Eye (tissue), 1 donor: Measurements from ENCODE around the gene DERL3.
"Not testable (repeated sequence)": the region's sequence is repeated elsewhere in the genome, so short reads cannot be mapped to it uniquely, and the experiment has no call there.

Experiments used
- DNase-seq: peaks from one replicate; pipeline ENCODE4 v3.0.0-alpha.2; 2015

Gene DERL3

DNA sequence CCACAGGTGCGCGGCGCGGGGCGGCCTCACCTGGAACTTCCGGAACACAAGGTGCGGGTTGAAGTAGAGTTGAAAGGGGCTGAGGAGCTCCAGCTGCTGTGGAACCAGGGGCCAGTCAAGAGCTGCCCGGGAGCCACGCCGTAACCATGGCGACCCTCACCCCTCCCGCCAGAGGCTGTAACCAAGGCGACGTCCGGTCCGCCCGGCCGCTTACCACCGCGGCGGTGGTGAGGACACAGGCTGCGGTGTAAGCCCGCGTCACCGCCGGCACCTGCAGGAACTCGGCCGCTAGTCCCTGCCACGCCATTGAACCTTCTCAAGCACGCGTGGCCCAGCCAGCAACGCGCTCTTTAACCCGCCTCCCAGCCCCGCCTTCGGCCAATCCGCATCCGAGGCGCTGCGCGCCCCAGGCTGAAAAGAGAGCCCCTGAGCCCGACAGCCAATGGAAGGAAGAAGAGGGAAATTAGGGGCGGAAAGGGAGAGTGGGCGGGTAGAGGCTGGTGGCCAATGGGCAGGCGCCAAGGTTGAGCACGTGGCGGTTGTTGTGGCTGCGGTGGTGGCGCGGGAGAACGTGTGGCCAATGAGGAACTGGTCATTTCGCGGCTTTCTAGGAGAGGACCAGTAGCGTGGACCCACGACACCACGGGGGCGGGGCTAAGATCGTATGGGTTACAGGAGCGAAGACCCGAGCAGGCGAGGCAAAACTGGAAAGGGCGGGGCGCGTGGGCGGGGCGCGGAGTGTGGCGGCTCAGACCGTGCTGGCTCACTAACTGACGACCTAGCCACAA is at the start of gene DERL3:
TSS of gene DERL3 (minus strand) at position 326 of the 788 bp plus-strand sequence. CDS start at position 307, 19 bp downstream.
- DNase-seq = peak; percentile 98

DNA sequence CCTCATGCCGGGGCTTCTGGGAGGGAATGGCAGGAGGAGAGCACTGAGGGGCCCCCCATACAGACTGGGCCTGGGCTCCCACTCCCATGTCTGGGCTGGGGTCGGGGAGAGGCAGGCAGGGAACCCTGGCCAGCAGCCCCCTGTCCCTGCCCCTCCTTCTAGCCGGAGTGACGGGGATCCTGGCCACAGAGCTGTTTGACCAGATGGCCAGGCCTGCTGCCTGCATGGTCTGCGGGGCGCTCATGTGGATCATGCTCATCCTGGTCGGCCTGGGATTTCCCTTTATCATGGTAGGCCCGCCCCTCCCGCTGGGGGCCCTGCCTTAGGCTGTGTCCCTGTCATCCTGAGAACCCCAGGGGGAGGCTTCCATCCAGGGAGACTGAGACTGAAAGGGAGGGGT is 45.3 kb upstream of the DERL3 start:
- no peak for DNase-seq

- DNase-seq = no peak
Measured at GRCh38 chr22:23883658-23884057, 44.9 kb upstream of the DERL3 start.

DNA sequence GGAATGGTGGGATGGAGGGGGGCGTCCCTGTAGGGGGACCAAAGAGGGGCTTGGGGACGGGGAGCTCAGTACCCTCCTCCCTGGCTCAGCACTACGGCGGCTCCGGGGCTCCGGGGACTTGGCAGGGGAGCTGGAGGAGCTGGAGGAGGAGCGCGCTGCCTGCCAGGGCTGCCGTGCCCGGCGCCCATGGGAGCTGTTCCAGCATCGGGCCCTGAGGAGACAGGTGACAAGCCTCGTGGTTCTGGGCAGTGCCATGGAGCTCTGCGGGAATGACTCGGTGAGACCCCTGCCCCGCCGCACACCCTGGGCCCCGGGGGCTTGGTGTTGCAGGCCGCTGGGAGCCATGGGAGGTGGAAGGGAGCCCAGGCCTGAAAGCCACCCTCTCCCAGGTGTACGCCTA is 43.6 kb upstream of the DERL3 start:
- no peak for DNase-seq

DNA sequence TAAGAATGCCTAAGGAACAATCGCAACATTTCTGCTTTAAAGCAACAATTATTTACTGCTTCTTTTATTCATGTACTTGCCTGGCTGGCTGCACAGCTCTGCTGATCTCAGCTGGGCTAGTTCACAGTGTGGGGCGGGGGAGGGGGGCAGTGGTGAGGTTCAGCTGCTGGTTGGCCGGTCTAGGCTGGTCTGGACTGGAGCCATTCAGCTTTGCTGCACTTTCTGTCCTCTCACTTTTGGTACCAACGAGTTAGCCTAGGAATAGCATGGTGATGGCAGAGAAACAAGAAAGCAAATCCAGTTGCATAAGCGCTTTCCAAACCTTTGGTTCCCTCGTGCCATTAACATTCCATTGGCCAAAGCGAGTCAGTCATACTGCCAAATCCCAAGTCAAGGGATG is 39.4 kb upstream of the DERL3 start:
- DNase-seq = no peak

GRCh38 chr22:23877566-23877965 is 38.8 kb upstream of the DERL3 start:
- no peak for DNase-seq

DNA sequence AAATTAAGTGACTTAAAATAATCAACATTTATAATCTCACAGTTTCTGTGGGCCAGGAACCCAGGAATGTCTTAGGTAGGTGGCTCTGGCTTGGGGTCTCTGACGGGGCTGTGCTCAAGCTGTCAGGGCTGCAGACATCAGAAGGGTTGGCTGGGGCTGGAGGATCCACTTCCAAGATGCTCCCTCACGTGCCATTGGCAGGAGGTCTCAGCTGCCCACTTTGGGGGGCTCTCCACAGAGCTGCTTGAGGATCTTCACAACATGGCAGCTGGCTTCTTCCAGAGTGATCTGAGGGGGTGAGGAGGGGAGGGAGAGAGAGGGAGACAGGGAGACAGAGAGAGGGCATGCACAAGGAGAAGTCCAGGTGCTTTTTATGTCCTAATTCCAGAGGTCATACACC is 37.0 kb upstream of the DERL3 start:
- no peak for DNase-seq

GRCh38 chr22:23874871-23875270 is 36.1 kb upstream of the DERL3 start:
- DNase-seq = no peak

- DNase-seq = no peak
Measured at GRCh38 chr22:23868580-23868979, 29.8 kb upstream of the DERL3 start.

DNA sequence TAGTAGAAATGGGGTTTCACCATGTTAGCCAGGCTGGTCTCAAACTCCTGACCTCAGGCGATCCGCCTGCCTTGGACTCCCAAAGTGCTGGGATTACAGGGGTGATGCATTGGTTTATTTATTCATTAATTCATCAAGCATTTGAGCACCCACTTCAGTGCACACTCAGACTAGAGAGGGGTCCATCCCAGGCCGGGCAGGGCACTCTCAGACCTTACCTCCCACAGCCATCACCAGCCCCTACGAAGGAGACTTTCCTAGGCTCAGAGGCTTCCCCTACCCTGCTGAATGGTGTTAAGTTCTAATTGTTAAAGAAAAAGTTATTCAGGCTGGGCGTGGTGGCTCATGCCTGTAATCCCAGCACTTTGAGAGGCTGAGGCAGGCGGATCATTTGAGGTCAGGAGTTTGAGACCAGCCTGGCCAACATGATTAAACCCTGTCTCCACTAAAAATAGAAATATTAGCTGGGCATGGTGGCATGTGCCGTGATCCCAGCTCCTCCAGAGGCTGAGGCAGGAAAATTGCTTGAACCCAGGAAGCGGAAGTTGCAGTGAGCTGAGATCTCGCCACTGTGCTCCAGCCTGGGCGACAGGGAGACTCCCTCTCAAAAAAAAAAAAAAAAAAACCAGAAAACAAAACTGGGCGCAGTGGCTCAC is 25.8 kb upstream of the DERL3 start:
- not testable (repeated sequence) for DNase-seq

GRCh38 chr22:23862103-23862502 is 23.3 kb upstream of the DERL3 start:
- peak; percentile 56 for DNase-seq

DNA sequence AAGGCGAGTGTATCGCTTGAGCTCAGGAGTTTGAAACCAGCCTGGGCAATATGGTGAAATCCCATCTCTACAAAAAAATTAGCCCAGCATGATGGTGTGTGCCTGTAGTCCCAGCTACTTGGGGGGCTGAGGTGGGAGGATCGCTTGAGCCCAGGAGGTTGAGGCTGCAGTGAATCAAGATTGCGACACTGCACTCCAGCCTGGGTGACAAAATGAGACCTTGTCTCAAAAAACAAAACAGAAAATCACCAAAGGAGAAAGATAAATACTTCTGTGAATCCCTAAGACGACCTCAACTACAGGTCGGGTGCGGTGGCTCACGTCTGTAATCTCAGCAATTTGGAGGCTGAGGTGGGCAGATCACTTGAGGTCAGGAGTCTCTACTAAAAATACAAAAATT is 21.4 kb upstream of the DERL3 start:
- DNase-seq = not testable (repeated sequence)

- DNase-seq = no peak
Measured at GRCh38 chr22:23859201-23859600, 20.4 kb upstream of the DERL3 start.

- no peak for DNase-seq
Measured at GRCh38 chr22:23858484-23858815, 19.6 kb upstream of the DERL3 start.

DNA sequence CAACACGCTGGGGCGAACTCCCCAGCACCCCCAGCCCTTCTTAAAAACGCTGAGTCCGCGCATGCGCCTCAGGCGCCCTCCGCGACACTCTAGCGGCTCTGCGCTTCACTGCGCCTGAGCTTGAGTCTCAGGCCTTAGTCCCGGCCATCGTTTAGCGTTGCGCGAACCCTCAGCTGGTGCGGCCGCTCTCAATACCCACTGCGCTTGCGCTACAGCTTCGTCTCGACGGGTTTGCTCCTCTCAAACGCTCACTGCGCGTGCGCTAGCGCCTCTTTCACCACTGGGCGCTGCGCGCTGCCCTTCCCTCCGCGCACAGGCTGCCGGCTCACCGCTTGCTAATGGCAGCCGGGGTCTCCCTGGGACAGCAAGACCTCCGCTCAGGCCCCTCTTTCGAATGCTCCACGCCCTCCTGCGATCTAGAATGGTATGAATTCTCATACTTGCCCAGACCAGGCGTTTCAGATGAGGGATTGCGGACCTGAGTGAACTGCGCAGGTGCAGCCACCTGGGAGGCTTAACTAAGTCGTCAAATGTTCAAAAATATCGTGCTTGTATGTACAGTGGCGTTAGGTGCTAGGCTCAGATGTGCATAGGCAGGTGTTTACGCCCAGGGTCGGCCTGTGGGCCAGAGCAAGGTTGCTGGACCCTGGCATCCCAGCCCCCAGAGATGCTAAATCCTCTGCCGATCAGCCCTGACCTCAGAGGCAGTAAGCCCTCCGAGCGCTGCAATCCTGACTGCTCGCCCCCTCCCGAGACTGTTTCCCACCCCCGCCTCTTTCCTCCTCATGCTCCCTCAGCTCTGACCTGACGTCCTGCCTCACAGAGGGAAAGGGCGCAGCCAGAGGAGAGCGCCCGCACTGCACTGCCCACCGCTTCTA is 19.0 kb upstream of the DERL3 start, which contains the start of gene SLC2A11:
TSS of gene SLC2A11 (plus strand) at position 270 of the 878 bp plus-strand sequence. CDS start at position 395, 125 bp downstream.
- peak; percentile 100 for DNase-seq

DNA sequence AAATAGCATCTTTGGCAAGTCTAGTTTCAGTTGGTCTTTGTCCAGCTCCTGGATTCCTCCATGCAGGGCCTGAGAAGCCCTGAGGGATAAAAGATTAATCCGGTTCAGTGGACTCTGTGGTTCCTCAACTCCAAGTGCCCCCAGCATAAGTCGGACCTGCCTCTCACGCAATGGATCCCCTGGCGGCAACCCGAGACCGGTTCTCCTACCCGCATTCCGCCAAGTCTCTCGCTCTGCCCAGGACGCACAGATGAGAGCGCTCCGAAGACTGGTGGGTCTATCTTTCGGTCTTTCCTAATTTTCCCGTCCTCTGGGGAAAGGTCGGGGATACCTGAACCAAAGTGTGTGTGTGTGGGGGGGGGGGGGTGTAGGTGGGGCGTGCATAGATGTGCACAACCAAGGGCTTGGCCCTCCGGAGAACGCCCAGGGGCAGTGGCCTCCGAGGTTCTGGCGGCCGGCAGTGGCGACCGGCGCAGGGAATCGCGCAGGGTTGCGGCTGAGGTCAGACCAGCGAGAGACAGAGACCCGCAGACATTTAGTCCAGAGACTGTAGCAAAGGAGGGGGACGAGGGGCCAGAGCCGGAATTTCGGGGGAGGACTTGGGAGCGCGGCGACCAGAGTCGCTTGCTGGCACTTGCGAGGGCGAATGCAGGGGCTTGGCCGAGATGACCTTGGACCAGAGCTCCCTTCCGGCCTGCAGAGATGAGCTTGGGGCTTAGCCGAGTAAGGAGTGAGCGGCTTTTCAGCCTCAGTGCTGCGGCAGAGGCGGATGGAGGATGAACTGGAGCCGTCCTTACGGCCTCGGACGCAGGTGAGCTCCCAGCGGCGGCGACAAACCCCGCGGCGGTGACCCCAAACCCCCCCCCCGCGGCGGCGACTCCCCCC is 18.2 kb upstream of the DERL3 start:
- DNase-seq = peak; percentile 92

DNA sequence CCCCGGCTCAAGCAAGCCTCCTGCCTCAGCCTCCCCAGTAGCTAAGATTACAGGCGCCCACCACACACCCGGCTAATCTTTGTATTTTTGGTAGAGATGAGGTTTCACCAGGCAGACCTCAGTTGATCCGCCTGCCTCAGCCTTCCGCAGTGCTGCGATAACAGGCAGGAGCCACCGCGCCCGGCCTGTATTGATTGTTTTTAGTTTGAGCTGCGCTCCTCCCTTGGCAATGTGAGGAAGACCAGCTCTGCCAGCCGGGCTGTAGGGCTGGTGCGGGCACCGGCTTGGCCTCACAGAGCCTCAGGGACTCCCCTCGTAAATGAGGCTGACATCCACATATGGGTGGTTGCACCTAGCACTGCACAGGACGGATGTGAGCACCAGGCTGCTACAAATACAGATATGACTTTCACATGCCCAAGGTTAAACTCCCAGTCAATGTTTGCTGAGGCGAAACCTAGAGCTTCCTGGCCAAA is 11.4 kb upstream of the DERL3 start:
- no peak for DNase-seq

- DNase-seq = peak; percentile 95
Measured at GRCh38 chr22:23849009-23850006, 10.5 kb upstream of the DERL3 start.

DNA sequence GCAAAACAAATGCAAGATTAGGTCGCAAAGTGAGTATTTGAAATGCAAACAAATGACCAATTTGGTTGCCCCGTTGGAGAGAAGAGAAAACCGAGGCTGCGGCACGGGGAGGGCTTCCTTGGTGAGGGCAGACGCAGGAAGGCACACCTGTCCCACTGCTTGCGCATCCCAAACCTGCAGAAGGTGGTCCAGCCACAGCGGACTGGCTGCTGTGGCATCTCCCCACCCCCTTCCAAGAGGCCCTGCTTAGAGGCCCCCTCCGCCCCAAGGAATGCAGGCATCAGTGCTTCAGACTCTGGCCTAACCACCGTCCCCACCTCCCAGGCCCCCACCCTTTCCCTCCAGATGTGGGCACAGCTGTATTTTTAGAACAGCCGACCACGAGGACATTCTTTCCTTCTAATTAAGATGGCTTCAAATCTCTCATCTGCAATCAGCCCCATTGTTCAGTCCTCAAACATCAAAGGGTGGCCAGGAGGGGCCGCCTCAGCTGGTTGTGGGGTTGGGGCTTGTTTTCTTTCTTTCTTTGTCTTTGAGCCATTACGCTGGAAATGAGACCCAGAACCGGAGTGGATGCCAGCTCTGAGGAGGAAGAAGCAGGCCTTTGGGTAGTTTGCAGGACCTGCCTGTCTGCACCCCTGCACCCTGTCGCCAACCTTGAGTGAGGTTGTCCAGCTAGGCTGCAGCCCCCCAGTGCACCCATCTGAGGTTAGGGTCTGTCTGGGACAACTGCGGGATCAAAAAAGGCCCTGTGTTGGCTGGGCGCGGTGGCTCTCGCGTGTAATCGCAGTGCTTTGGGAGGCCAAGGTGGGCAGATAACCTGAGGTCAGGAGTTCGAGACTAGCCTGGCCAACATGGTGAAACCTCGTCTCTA is 9.4 kb upstream of the DERL3 start:
- DNase-seq = peak; percentile 57
